Parathyroid adenoma (tissue), 2 donors: Measurements from ENCODE around the gene DPP4.
A peak's percentile ranks its signal among the peaks of the same experiment; 100 is the strongest.

Experiments
- H2AFZ ChIP-seq: fragments of 300-600 bp; sonication (generic); one replicate; pipeline ENCODE4 v1.7.0; 2017; ENCODE audit warnings: antibody characterized with exemption, mild to moderate bottlenecking
- H3K27ac ChIP-seq: fragments of 300-600 bp; sonication (generic); one replicate; pipeline ENCODE4 v1.7.0; 2017
- H3K27me3 ChIP-seq: fragments of 300-600 bp; sonication (generic); one replicate; pipeline ENCODE4 v1.7.0; 2017; ENCODE audit warnings: low read length; ENCODE audit not compliant: control insufficient read depth, insufficient read depth
- H3K36me3 ChIP-seq: fragments of 300-600 bp; sonication (generic); one replicate; pipeline ENCODE4 v1.7.0; 2017; ENCODE audit warnings: low read length; ENCODE audit not compliant: control insufficient read depth, insufficient read depth
- H3K4me1 ChIP-seq: fragments of 300-600 bp; sonication (generic); one replicate; pipeline ENCODE4 v1.7.0; 2017; ENCODE audit warnings: control low read depth
- H3K4me2 ChIP-seq: fragments of 300-600 bp; sonication (generic); one replicate; pipeline ENCODE4 v1.7.0; 2017; ENCODE audit warnings: low read length
- H3K4me3 ChIP-seq: fragments of 300-600 bp; sonication (generic); one replicate; pipeline ENCODE4 v1.7.0; 2017; ENCODE audit warnings: low read depth, low read length
- H3K79me2 ChIP-seq: fragments of 300-600 bp; sonication (generic); one replicate; pipeline ENCODE4 v1.7.0; 2017; ENCODE audit warnings: control low read depth
- H3K9ac ChIP-seq: fragments of 300-600 bp; sonication (generic); one replicate; pipeline ENCODE4 v1.7.0; 2017; ENCODE audit warnings: mild to moderate bottlenecking
- H3K9me3 ChIP-seq: fragments of 300-600 bp; sonication (generic); one replicate; pipeline ENCODE4 v1.7.0; 2017; ENCODE audit warnings: low read length; ENCODE audit not compliant: control insufficient read depth
- TF ChIP-seq, protein P1 (sequence below): fragments of 300-600 bp; sonication (generic); IDR thresholded peaks from one replicate; pipeline ENCODE4 v1.7.0; 2017; ENCODE audit warnings: antibody characterized with exemption, mild to moderate bottlenecking
- donor health status: primary hyperparathyroidism.

Gene DPP4

DNA sequence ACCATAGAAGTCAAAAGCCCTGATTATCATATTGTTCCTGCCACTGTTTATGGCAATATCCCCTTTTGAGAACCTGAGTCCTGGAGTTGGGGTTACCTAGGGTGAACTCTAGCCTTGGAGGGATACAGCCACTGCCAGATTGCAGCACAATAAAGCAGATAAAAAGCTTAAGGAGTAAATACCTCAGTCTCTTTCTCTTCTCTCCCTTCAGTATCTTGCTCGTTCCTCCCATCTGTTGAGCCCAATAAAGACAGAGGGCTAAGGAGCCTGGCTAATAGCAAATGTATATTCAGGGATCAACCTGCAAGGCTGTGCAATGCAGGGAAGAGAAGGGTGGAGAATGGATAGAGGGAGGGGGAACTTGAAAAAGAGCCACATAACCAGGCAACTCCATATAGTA lies 8.0 kb upstream of the DPP4 start:
- Histone ChIP-seq H3K4me2 (no peak overlapping the region), H3K9me3 (no peaks in the 10 kb centered on the region), H3K9ac (no peak overlapping the region), H2AFZ (no peak overlapping the region), H3K36me3 (no peaks in the 10 kb centered on the region), H3K27me3 (no peaks in the 10 kb centered on the region), H3K79me2 (no peaks in the 10 kb centered on the region), H3K4me3 (no peak overlapping the region), H3K27ac (no peak overlapping the region), H3K4me1 (peaks cover 3% of the 10 kb centered on the region)
- TF ChIP-seq, protein P1, sequence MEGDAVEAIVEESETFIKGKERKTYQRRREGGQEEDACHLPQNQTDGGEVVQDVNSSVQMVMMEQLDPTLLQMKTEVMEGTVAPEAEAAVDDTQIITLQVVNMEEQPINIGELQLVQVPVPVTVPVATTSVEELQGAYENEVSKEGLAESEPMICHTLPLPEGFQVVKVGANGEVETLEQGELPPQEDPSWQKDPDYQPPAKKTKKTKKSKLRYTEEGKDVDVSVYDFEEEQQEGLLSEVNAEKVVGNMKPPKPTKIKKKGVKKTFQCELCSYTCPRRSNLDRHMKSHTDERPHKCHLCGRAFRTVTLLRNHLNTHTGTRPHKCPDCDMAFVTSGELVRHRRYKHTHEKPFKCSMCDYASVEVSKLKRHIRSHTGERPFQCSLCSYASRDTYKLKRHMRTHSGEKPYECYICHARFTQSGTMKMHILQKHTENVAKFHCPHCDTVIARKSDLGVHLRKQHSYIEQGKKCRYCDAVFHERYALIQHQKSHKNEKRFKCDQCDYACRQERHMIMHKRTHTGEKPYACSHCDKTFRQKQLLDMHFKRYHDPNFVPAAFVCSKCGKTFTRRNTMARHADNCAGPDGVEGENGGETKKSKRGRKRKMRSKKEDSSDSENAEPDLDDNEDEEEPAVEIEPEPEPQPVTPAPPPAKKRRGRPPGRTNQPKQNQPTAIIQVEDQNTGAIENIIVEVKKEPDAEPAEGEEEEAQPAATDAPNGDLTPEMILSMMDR, result no peak

DNA sequence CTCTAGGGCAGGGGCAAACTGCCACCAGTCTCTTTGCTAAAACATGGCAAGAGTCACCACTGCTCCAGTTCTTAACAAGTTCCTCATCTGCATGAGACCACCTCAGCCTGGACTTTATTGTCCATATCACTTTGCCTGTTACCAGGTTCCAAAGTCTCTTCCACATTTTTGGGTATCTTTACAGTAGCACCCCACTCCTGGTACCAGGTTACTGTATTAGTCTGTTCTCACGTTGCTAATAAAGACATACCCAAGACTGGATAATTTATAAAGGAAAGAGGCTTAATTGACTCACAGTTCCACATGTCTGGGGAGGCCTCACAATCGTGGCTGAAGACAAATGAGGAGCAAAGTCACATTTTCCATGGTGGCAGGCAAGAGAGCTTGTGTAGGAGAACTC lies 5.5 kb upstream of the DPP4 start:
- H3K4me3 ChIP-seq, result no peak overlapping the region
- H3K27me3 ChIP-seq, result no peaks in the 10 kb centered on the region
- no peaks in the 10 kb centered on the region for H3K36me3 ChIP-seq
- no peak overlapping the region for H3K27ac ChIP-seq
- TF ChIP-seq, protein P1, result no peak
- peaks cover 7% of the 10 kb centered on the region for H3K4me1 ChIP-seq
- no peak overlapping the region for H3K4me2 ChIP-seq
- no peaks in the 10 kb centered on the region for H3K79me2 ChIP-seq
- no peak overlapping the region for H3K9ac ChIP-seq
- no peaks in the 10 kb centered on the region for H3K9me3 ChIP-seq
- no peak overlapping the region for H2AFZ ChIP-seq

DNA sequence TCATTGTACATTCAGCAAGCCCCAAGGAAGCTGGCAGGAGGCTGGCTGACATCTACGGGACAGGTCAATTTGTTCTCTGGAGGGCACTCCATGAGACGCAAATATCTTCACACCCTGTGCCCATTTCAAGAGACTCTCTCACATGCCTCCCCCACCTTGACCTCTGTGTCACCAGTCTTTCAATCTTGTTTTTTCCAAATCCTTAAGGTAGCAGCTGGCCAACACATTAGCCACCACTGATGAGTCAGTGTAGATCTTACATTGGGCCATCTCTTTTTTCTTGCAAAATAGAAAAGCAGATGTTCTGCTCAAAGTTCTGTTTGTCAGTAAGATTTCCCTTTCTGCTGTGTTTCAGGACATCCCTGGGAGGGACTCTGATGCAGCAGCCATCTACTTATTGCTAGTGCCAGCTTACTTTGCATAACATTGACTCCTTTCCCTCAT lies 1.7 kb upstream of the DPP4 start:
- no peaks in the 10 kb centered on the region for H3K9me3 ChIP-seq
- H3K36me3 ChIP-seq, result no peaks in the 10 kb centered on the region
- H3K4me3 ChIP-seq, result no peak overlapping the region
- no peak overlapping the region for H2AFZ ChIP-seq
- peaks cover 6% of the 10 kb centered on the region for H3K4me1 ChIP-seq
- H3K27me3 ChIP-seq, result no peaks in the 10 kb centered on the region
- peaks cover 4% of the 10 kb centered on the region for H3K79me2 ChIP-seq
- TF ChIP-seq, protein P1, result no peak
- no peak overlapping the region for H3K4me2 ChIP-seq
- no peak overlapping the region for H3K27ac ChIP-seq
- H3K9ac ChIP-seq, result no peak overlapping the region

DNA sequence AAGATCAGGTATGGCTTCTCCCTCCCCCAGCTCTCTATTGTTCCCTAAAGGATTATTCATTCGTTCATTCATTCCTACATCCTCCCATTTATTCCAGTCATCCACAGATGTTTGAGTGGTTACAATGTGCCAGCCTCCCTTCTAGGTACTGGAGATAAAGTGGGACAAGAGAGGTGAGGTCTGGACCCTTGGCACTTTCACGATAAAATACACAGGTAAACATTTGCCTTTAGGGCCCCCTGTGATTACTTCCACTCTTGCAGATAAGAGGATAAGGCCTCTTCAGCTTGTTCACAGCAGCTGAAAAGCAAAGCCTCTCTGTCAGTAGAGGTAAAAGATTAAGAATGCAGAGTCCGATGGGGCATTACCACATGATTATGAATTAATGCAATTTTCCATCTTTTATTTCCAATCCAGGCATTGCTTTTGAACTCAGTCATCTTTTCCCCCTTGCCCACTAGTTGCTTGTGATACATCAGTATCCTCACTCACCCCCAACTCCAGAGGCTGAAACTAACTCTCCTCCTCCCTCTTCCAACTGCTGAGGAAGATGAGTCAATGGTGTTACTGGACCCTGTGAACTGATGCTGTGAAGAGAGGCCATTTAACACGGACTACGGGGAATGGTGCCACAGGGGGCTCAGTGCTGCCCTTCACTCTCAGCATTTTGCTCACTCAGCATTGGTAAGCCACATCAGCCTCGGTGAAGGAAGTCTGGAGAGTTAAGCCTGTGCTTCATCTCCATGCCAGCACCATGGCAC lies 1.1 kb upstream of the DPP4 start:
- peaks cover 6% of the 10 kb centered on the region for H3K4me1 ChIP-seq
- peaks cover 4% of the 10 kb centered on the region for H3K79me2 ChIP-seq
- no peak overlapping the region for H3K4me2 ChIP-seq
- no peaks in the 10 kb centered on the region for H3K9me3 ChIP-seq
- H2AFZ ChIP-seq, result peak overlapping the region; percentile 89
- H3K27ac ChIP-seq, result peak overlapping the region; percentile 66
- TF ChIP-seq, protein P1, result no peak
- no peak overlapping the region for H3K4me3 ChIP-seq
- H3K36me3 ChIP-seq, result no peaks in the 10 kb centered on the region
- H3K9ac ChIP-seq, result no peak overlapping the region
- H3K27me3 ChIP-seq, result no peaks in the 10 kb centered on the region

DNA sequence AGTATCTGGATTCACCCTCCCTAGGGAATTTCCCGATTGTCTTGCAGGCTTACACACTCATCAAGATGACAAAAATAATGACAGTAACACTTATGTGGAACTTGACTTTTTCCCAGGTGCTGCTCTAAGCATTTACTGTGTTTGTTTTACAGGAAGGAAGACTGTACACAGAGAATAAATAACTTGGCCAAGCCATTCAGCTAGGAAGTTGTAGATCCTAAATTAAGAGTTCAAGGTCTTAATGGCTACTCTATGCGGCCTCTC lies 549 bp upstream of the DPP4 start:
- Histone ChIP-seq H3K4me2 (peak overlapping the region; percentile 52), H2AFZ (peak overlapping the region; percentile 89), H3K27ac (peak overlapping the region; percentile 66), H3K4me1 (peaks cover 6% of the 10 kb centered on the region), H3K9ac (no peak overlapping the region), H3K9me3 (no peaks in the 10 kb centered on the region), H3K79me2 (peaks cover 4% of the 10 kb centered on the region), H3K27me3 (no peaks in the 10 kb centered on the region), H3K36me3 (no peaks in the 10 kb centered on the region), H3K4me3 (peak overlapping the region; percentile 33)
- TF ChIP-seq, protein P1, result no peak
